Caco-2 (cell line): ENCODE results near the gene SSR3. TPM values are rescaled to one million over a fixed set of nuclear protein-coding genes. Genes with fewer than 3 reads are reported as not detected.

Source experiments
- BruUV-seq: library from RNA; stranded (reverse); fragments of 400-500 nt; replicated peaks from 2 replicates; lab custom pipeline; 2021; lab: Mats Ljungman, UMichigan
- CTCF ChIA-PET: fragments of 300-600 bp; sonication (Branson Sonifier 250); formaldehyde crosslinking; loops from one replicate; lab custom pipeline; 2022; ENCODE audit warnings: antibody characterized with exemption; lab: Charles Lee
- POLR2A ChIA-PET: fragments of 300-600 bp; sonication (Branson Sonifier 250); formaldehyde crosslinking; loops from one replicate; lab custom pipeline; 2022; ENCODE audit warnings: antibody characterized with exemption; lab: Charles Lee
- DNase-seq, 2 experiments: peaks; one replicate each; pipeline versions ENCODE4 v3.0.0 to v3.0.0-alpha.2; 2020 to 2022
- H3K27me3 ChIP-seq: replicated peaks from 2 replicates; pipeline ENCODE4 v1.6.0; 2011; ENCODE audit warnings: low read length; ENCODE audit not compliant: control insufficient read depth, insufficient read depth
- H3K36me3 ChIP-seq: 2 replicates; pipeline ENCODE4 v1.5.1; 2011; ENCODE audit warnings: low read length; ENCODE audit not compliant: control insufficient read depth, insufficient read depth
- H3K4me1 ChIP-seq: fragments of 250-450 bp; sonication (Bioruptor Pico); 2 replicates; pipeline ENCODE4 v1.5.1; 2020; ENCODE audit warnings: mild to moderate bottlenecking
- H3K4me3 ChIP-seq: 2 replicates; pipeline ENCODE4 v1.5.1; 2011; ENCODE audit warnings: low read depth, mild to moderate bottlenecking, control low read depth, low read length
- H3K9me3 ChIP-seq: fragments of 250-450 bp; sonication (Bioruptor Pico); 2 replicates; pipeline ENCODE4 v1.5.1; 2020; ENCODE audit warnings: mild to moderate bottlenecking, moderate library complexity
- H3K27ac Mint-ChIP-seq: one replicate; pipeline ENCODE4 v1.8.0; 2022; ENCODE audit warnings: mixed read lengths; ENCODE audit not compliant: unreplicated experiment
- H3K27me3 Mint-ChIP-seq: one replicate; pipeline ENCODE4 v1.8.0; 2022; ENCODE audit warnings: mixed read lengths; ENCODE audit not compliant: insufficient read depth, unreplicated experiment
- H3K36me3 Mint-ChIP-seq: one replicate; pipeline ENCODE4 v1.8.0; 2022; ENCODE audit warnings: mild to moderate bottlenecking, mixed read lengths; ENCODE audit not compliant: insufficient read depth, unreplicated experiment
- H3K4me1 Mint-ChIP-seq: one replicate; pipeline ENCODE4 v1.8.0; 2022; ENCODE audit warnings: low read depth, mixed read lengths; ENCODE audit not compliant: unreplicated experiment
- H3K4me3 Mint-ChIP-seq: one replicate; pipeline ENCODE4 v1.8.0; 2022; ENCODE audit warnings: mild to moderate bottlenecking, moderate library complexity, mixed read lengths; ENCODE audit not compliant: unreplicated experiment
- H3K9me3 Mint-ChIP-seq: one replicate; pipeline ENCODE4 v1.8.0; 2022; ENCODE audit warnings: mixed read lengths; ENCODE audit not compliant: unreplicated experiment
- intact Hi-C: fragments of 100-400 bp; cut with micrococcal nuclease; formaldehyde crosslinking; loops from one replicate; pipeline ENCODE4 v1.10.0; 2022; ENCODE audit not compliant: unreplicated experiment
- total RNA-seq: library from RNA; stranded (reverse); gene quantifications from 2 replicates; pipeline ENCODE4 v1.2.3, GENCODE V29; 2022
- TF ChIP-seq, protein P1 (sequence below), 2 experiments: fragments of 200-600 bp in 1 of 2; IDR thresholded peaks; 1 replicate in 1 of 2; 2 replicates in 1 of 2; pipeline versions ENCODE4 v1.5.1 to v1.8.0; 2011 to 2022; ENCODE audit warnings: antibody characterized with exemption in 1 of 2, control low read depth in 1 of 2, inconsistent platforms in 1 of 2, low read depth in 1 of 2, low read length in 1 of 2, mild to moderate bottlenecking in 1 of 2, moderate library complexity in 1 of 2; ENCODE audit not compliant: insufficient read depth in 1 of 2, severe bottlenecking in 1 of 2, unreplicated experiment in 1 of 2

The SSR3 gene
- total RNA-seq, 1 experiment from 2014 or later, result 186 TPM

DNA sequence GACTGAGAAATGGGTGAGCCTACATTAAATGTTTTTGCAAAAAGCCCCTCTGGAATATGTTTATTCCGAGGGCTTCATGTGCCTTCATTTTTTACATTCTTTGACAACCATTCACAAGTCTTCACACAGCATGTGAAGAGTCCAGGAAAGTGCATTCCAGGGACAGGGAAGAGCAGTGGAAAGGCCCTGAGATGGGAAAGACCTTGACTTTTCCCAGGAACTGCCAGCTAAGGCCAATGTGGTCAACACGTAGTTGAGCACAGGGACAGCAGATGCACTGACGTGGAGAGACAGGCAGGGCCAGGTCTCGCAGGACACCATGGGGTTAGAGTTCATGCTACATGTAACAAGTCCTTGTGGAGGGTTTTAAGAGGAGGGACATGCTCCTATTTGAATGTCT, 21.7 kb downstream of the SSR3 start:
- Mint-ChIP-seq H3K27ac (no peak overlapping the region), H3K36me3 (peaks cover 17% of the 10 kb centered on the region), H3K9me3 (no peaks in the 10 kb centered on the region), H3K4me1 (peaks cover 15% of the 10 kb centered on the region), H3K4me3 (no peak overlapping the region), H3K27me3 (no peaks in the 10 kb centered on the region)
- no peaks in the 10 kb centered on the region for H3K9me3 ChIP-seq
- no peak for DNase-seq
- CTCF ChIA-PET, result no interaction called here
- H3K27me3 ChIP-seq, result no peaks in the 10 kb centered on the region
- intact Hi-C loops, result no loop called here
- H3K4me3 ChIP-seq, result no peak overlapping the region
- BruUV-seq, result no TSS peak
- POLR2A ChIA-PET, result no interaction called here
- 0 out of 2 replicates have a peak, but pooled peaks cover 1% of the 10 kb centered on the region for H3K36me3 ChIP-seq
- H3K4me1 ChIP-seq, result peaks cover 28% of the 10 kb centered on the region
- TF ChIP-seq, protein P1, sequence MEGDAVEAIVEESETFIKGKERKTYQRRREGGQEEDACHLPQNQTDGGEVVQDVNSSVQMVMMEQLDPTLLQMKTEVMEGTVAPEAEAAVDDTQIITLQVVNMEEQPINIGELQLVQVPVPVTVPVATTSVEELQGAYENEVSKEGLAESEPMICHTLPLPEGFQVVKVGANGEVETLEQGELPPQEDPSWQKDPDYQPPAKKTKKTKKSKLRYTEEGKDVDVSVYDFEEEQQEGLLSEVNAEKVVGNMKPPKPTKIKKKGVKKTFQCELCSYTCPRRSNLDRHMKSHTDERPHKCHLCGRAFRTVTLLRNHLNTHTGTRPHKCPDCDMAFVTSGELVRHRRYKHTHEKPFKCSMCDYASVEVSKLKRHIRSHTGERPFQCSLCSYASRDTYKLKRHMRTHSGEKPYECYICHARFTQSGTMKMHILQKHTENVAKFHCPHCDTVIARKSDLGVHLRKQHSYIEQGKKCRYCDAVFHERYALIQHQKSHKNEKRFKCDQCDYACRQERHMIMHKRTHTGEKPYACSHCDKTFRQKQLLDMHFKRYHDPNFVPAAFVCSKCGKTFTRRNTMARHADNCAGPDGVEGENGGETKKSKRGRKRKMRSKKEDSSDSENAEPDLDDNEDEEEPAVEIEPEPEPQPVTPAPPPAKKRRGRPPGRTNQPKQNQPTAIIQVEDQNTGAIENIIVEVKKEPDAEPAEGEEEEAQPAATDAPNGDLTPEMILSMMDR (IDR thresholded peaks at IDR 0.05; ENCODE audit: insufficient read depth in 1 of 2, low read depth in 1 of 2, low read length in 1 of 2, severe bottlenecking in 1 of 2, unreplicated experiment in 1 of 2), result no peak

- H3K9me3 ChIP-seq, result no peaks in the 10 kb centered on the region
- no peaks in the 10 kb centered on the region for H3K27me3 Mint-ChIP-seq
- TF ChIP-seq, protein P1 (IDR thresholded peaks at IDR 0.05; ENCODE audit: insufficient read depth in 1 of 2, low read depth in 1 of 2, low read length in 1 of 2, severe bottlenecking in 1 of 2, unreplicated experiment in 1 of 2), result no peak
- H3K36me3 ChIP-seq, result 0 out of 2 replicates have a peak, but pooled peaks cover 1% of the 10 kb centered on the region
- ChIA-PET POLR2A (no interaction called here), CTCF (no interaction called here)
- peaks cover 15% of the 10 kb centered on the region for H3K4me1 Mint-ChIP-seq
- BruUV-seq, result no TSS peak
- no peak overlapping the region for H3K4me3 ChIP-seq
- H3K36me3 Mint-ChIP-seq, result peaks cover 17% of the 10 kb centered on the region
- no peak overlapping the region for H3K4me3 Mint-ChIP-seq
- intact Hi-C loops, result no loop called here
- no peaks in the 10 kb centered on the region for H3K9me3 Mint-ChIP-seq
- no peaks in the 10 kb centered on the region for H3K27me3 ChIP-seq
- H3K4me1 ChIP-seq, result peaks cover 28% of the 10 kb centered on the region
- no peak overlapping the region for H3K27ac Mint-ChIP-seq
- no peak for DNase-seq
Measured at GRCh38 chr3:156532730-156533129, 22.2 kb downstream of the SSR3 start.

GRCh38 chr3:156530980-156531379, 23.9 kb downstream of the SSR3 start:
- BruUV-seq, result no TSS peak
- H3K27ac Mint-ChIP-seq, result no peak overlapping the region
- peaks cover 13% of the 10 kb centered on the region for H3K4me1 Mint-ChIP-seq
- H3K9me3 Mint-ChIP-seq, result no peaks in the 10 kb centered on the region
- no peaks in the 10 kb centered on the region for H3K27me3 Mint-ChIP-seq
- no peak overlapping the region for H3K4me3 Mint-ChIP-seq
- Histone ChIP-seq H3K4me3 (no peak overlapping the region), H3K9me3 (no peaks in the 10 kb centered on the region), H3K27me3 (no peaks in the 10 kb centered on the region), H3K36me3 (0 out of 2 replicates have a peak, but pooled peaks cover 1% of the 10 kb centered on the region), H3K4me1 (peaks cover 16% of the 10 kb centered on the region)
- POLR2A ChIA-PET, result interaction anchor here (0.5 kb wide), 1 partner anchor 520 kb away, joined by 3 read pairs; no protein-coding TSS in a partner anchor
- TF ChIP-seq, protein P1 (IDR thresholded peaks at IDR 0.05; ENCODE audit: insufficient read depth in 1 of 2, low read depth in 1 of 2, low read length in 1 of 2, severe bottlenecking in 1 of 2, unreplicated experiment in 1 of 2), result no peak
- DNase-seq, result no peak
- intact Hi-C loops, result no loop called here
- peaks cover 17% of the 10 kb centered on the region for H3K36me3 Mint-ChIP-seq
- CTCF ChIA-PET, result no interaction called here
